Smooth muscle cell of bladder (primary cell): Measurements from ENCODE around the gene CDT1. TPM values are rescaled to one million over a fixed set of nuclear protein-coding genes. Genes with fewer than 3 reads are reported as not detected.

ENCODE experiments used
- total RNA-seq: library from RNA; depleted of rRNA; stranded (reverse); fragments of >200 nt; gene quantifications from 2 replicates; pipeline ENCODE4 v1.2.3, GENCODE V29; 2014

Gene CDT1
- total RNA-seq = 1.2 and 1.6 TPM in 2 replicates

GRCh38 chr16:88803264-88803987 lies at the start of gene CDT1:
CDT1 (plus strand) TSS chr16:88803789; CDS start chr16:88803832, 43 bp downstream.

DNA sequence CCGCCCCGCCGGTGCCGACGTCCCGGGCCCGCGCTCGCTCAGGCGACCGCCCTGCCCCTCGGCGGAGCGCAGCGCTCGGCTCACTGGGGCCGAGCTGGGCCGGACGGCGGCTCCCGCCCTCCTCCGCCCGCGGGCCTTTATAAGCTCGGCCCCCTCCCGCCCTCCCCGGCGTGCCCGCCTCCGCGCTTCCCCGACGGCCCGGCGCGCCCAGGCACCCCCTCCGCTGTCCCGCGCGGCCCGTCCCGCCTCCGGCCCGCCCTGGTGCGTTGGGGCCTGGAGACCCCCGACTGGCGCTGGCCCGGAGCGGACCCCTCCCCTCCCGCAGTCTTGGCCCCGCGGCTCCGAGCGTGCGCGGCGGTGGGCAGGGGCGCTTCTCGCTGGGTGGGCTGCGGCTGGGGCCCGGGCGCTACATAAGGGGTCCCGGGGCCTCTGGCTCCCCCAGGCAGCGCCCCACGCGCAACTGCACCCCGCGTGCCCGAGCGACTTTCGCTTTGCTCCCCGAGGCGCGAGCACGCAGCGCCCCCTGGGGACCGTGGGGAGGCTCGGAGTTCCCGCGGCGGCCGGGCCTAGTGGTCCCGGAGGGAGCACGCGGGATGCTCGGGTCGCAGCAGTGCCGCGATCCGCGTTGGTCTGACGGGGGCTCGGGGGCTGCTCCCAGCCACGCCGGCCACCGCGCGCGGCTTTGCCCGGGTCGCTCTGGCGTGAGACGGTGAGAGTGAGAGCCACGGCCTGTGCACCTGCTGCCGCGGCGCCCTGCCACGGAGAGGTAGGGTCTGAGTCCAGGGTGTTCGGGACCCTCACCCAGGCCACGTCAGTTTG lies 18.3 kb upstream of the CDT1 start, which contains the start of gene PIEZO1:
Gene PIEZO1, minus strand, starts transcription at position 115 of the 819 bp plus-strand sequence. CDS start 256 bp downstream, outside the sequence.

GRCh38 chr16:88811769-88812512 lies 8.4 kb downstream of the CDT1 start, which contains the start of gene APRT:
APRT (minus strand) TSS chr16:88811928; CDS start chr16:88811899, 29 bp downstream.

DNA sequence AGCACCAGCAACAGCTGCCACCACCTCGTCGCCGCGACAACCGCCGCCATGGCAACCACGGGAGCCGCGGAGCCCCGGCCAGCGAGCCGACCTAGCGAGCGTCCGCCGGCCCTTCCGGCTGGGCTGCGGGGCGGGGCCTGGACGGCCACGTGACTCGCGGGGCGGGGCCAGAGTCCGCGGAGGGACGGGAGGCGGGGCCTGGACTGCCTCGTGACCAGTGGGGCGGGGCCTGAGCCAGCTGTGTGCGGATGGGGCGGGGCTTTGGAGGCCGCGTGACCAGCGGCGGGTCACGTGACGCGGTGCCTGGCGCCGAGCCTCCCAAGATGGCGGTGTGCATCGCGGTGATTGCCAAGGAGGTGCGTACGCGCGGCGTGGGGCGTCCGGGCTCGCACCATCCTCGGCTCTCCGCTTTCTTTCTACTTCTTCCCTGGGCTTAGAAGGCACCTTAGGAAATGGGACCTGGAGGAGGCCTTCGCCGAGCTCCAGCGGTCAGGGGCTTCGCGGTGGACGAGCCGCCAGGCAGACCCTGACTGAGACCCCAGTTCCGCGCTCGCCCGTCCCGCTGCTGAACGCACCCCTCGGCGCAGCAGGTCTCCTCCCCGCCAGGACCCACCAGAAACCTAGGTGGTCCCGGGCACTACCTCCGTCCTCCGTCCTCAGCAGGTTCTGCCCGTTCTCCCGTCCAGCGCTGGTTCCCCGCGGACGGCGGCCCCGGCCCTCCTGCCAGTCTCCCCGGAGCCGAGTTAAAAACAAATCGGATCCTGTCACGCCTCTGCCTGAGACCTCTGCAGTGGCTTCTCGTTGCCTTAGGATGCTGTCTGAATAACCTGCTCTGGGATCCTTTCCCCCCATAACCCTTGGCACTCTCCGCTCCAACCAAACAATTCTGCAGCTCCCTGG lies 53.5 kb downstream of the CDT1 start, which contains the start of the genes GALNS and TRAPPC2L:
Gene GALNS, minus strand, starts transcription at position 120 of the 900 bp plus-strand sequence. Its CDS starts 70 bp downstream, at position 50.
Gene TRAPPC2L, plus strand, starts transcription at position 300 of the 900 bp plus-strand sequence. Its CDS starts 24 bp downstream, at position 324.

Other genes starting within 250 kb of the CDT1 start
- gene ZC3H18, start 233.4 kb upstream of the CDT1 start, total RNA-seq = 8.0 and 9.8 TPM in 2 replicates
- gene IL17C, start 165.2 kb upstream of the CDT1 start, total RNA-seq = not detected in 2 replicates
- 311 and 407 TPM in 2 replicates for gene CYBA, start 152.7 kb upstream of the CDT1 start, total RNA-seq
- 117 and 128 TPM in 2 replicates for gene MVD, start 140.7 kb upstream of the CDT1 start, total RNA-seq
- gene SNAI3, start 117.3 kb upstream of the CDT1 start, total RNA-seq = under 0.01 TPM in 1 of 2 replicates, not detected in the other
- gene RNF166, start 97.4 kb upstream of the CDT1 start, total RNA-seq = 11.0 and 14.8 TPM in 2 replicates
- gene CTU2, start 97.3 kb upstream of the CDT1 start, total RNA-seq = 14.6 and 21.0 TPM in 2 replicates
- gene PIEZO1, start 18.6 kb upstream of the CDT1 start, total RNA-seq = 117 and 159 TPM in 2 replicates
- gene APRT, start 8.1 kb downstream of the CDT1 start, total RNA-seq = 61.8 and 78.5 TPM in 2 replicates
- 18.5 and 25.1 TPM in 2 replicates for gene GALNS, start 53.2 kb downstream of the CDT1 start, total RNA-seq
- 55.5 and 83.8 TPM in 2 replicates for gene TRAPPC2L, start 53.3 kb downstream of the CDT1 start, total RNA-seq
- not detected in 2 replicates for gene PABPN1L, start 62.9 kb downstream of the CDT1 start, total RNA-seq
- not detected in 2 replicates for gene CBFA2T3, start 173.4 kb downstream of the CDT1 start, total RNA-seq